ELR (cell line): ENCODE results near the gene EFNB3.

ENCODE experiments used
- DNase-seq: peaks from one replicate; pipeline ENCODE4 v3.0.0-alpha.2; 2015; ENCODE audit warnings: low read depth

Gene EFNB3

DNA sequence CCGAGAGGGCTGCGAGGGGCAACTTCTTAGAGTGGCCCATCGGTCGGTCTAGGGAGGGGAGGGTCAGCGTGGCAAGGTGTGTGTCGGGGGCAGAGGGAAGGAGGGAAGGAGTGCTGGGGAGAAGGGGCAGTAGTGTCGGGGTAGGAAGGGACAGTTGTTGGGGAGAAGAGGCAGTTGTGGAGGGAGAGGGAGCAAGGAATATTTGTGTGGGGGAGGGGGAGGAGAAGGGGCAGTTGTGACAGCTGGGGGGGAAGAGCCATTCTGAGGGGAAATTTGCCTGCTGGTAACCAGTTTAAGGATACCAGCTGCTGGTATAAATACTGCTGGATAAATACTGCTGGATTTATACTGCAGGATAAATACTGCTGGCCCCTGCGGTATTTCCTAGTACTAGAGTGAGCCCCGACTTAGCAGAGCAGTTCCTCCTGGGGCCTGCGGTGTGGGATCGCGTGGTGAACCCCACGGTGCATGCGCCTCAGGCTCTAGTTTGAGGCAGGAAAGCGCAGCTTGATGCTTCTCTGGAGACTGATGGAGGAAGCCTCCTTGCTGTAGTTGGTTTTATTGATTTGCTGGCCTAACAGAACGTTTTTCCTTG, 12.9 kb downstream of the EFNB3 start:
- DNase-seq: no peak

DNA sequence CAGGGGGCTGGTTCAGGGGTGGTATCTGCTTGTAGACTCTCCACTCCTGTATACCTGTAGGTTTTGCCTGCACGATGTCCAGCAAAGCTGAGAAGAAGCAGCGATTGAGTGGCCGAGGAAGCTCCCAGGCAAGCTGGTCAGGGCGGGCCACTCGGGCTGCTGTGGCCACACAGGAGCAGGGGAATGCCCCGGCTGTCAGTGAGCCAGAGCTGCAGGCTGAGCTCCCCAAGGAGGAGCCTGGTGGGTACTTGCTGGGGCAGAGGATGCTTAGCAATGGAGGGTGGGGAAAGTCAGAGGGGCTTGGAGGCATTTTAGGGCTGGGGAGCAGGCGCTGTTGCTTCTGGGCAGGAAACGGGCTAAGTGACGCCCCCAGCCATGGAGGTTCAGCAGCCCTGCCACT, 14.7 kb downstream of the EFNB3 start:
- no peak for DNase-seq

DNA sequence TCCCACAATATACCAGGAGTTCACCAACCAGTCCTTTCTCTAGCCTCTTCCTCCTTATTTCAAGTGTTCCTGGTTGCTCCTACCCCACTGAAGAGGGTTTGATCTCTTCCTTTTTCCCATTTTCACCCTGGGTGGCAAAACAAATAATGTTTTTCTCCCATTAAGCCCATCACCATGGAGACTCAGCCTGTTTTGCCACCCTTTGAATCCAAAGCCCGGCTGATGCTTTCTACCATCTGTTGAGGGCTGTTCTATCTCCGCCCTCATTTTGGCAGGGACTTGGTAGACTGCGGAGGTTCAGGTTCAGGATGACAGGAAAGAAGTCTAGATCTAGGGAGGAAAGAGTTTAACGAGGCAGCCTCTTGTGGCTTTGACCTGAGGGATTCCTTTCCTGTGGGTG, 15.1 kb downstream of the EFNB3 start:
- no peak for DNase-seq

DNA sequence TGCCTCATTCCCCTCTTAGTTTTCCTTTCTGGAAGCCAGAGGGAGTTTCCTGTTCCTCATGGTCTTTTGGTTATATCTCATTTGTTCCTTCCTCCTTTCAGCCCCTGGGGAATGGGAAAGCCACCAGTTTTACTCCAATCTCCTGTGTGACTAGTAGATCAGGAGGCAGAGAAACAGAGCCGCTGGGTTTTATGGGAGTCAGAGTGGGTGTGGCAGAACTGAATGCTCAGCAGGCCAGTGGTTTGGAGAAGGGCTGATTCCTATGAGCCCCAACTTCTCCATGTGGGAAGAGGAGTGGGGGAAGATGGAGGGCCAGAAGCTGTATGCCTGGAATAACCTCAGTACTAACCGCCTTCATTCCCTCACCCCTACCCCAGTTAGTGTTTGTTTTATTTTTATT, 16.6 kb downstream of the EFNB3 start:
- DNase-seq: no peak

DNA sequence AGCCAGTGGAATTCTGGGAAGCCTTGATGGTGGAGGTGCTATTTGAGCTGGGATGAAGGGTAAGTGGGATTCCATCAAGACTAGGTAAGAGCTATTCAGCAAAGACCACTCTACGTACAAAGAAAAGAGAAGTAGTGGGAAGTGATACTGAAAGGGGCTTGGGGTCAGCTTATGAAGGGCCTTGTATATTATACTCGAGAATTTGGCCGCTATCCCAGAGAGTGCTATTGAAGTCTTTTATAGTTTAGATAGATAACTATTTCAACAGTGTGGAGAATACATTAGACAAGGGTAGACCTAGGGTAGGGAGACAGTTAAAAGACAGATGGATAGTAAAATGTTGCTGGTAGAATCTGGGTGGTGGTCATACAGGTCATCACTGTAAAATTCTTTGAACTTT, 22.9 kb downstream of the EFNB3 start:
- no peak for DNase-seq

DNA sequence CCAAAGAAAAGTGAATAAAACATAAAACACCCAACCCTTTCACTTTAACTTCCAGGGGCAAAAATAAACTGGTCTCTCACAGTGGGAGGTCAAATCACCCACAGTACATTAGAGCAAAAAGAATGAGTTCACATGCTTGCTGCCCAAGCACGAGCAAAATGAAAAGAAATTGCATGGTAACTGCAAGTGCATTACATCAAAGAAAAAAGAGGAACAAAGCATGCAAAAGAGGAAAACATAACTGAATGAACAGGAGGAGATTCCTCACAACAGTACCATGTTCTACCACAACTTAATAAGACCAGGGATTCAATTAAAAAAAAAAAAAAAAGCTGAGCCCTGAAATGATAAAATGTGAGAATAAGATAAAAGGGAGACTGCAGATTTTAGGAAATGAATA, 24.8 kb downstream of the EFNB3 start:
- no peak for DNase-seq

DNA sequence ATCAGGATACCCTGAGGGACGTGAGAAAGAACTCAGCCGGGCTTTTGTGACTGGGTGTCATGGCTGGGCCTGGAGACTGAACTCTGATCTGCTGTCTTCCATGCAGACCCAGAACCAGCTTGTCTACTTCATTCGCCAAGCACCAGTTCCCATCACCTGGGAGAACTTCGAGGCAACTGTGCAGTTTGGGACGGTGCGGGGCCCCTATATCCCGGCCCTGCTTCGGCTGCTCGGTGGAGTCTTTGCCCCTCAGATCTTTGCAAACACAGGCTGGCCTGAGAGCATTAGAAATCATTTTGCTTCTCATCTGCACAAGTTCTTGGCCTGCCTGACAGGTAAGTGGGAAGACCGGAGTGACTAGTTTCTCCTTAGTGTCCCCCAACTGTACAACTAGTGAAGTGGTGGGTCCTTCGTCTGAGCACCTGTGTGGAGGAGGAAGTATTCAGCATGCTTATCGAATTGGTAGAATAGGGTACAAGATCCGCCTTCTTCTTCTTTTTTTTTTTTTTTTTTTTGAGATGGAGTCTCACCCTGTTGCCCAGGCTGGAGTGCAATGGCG, 28.1 kb downstream of the EFNB3 start:
- DNase-seq: no peak

DNA sequence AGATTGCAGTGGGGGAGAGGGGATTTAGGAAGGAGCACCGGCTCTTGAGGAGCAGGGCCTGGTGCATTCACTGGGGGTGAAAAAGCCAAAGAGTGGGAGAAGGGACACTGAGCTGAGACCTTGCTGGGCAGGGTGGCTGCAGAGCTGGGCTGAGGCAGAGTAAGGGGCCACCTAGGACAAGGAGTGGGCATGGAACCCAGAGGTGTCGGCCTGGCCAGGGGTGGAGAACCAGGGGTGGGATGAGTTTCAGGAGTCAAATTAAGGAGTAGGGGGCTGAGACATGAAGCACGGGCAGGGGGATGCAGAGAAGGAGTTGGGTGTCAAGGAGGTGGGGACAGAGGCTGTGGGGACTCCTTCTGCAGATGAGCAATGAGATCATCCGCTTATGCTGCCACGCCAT, 32.6 kb downstream of the EFNB3 start:
- no peak for DNase-seq

DNA sequence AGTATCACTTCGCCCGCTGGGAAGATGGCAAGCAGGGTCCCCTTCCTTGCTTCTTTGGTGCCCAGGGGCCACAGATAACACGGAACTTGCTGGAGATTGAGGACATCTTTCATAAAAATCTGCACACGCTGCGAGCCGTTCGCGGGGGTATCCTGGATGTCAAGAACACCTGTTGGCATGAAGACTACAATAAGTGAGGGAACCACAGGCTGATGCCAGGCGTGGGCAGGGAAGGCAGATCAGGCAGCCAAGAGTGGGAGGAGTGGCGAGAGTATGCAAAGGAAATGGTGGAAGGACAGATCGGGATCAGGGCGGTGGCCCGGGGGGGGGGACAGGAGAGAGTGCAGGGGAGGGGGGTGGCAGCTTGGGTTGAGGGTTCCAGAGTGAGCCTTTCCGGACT, 34.7 kb downstream of the EFNB3 start:
- DNase-seq: no peak

DNA sequence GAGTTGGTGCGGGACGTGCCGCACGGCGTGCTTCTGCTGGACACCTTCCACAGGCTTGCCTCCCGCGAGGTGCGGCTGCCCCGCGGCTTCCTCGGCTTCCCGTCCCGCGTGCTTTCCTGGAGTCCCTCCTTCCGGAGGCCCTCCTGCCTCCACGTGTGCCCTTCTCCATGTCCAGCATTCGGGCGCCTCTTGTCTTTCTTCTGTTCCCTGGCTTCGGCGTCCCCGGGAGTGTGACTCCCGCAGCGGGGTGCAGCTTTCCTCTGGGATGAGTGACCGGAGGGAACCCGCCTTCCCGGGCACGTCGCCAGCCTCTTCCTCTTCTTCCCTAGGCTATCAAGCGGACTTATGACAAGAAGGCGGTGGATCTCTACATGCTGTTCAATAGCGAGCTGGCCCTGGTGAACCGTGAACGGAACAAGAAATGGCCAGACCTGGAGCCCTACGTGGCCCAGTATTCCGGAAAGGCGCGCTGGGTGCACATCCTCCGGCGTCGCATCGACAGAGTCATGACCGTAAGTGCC, 35.5 kb downstream of the EFNB3 start:
- DNase-seq: no peak

DNA sequence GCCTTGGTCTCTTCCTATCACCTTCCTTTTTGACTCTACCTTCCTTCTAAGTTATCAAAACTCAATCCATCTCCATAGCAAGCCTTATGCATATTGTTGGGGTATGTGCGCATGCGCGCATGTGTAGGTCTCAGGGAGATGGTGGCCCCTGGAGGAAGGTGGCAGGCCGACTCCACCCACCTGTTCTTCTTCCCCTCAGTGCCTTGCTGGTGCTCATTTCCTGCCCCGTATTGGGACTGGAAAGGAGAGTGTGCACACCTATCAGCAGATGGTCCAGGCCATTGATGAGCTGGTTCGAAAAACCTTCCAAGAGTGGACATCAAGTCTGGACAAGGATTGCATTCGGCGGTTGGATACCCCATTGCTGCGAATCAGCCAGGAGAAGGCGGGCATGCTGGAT, 37.7 kb downstream of the EFNB3 start:
- DNase-seq: no peak

DNA sequence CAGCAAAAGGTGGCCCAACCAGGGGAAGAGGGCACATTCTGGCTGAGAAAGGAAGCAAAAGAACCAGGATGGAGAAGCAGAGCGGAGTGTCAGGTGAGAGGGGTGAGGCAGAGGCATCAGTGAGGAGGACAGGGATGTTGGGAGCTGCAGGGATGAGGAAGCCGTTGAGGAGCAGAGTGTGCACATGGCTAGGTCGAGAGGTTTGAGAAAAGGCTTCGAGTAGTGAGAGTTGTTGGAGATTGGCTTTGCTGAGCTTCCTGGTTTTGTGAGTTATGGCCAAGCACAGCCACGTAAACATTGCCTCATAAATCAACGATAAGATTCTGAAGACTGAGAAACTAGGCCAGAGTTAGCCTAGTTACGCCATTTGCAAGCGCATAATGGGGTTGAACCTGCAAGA, 39.4 kb downstream of the EFNB3 start:
- DNase-seq: no peak

DNA sequence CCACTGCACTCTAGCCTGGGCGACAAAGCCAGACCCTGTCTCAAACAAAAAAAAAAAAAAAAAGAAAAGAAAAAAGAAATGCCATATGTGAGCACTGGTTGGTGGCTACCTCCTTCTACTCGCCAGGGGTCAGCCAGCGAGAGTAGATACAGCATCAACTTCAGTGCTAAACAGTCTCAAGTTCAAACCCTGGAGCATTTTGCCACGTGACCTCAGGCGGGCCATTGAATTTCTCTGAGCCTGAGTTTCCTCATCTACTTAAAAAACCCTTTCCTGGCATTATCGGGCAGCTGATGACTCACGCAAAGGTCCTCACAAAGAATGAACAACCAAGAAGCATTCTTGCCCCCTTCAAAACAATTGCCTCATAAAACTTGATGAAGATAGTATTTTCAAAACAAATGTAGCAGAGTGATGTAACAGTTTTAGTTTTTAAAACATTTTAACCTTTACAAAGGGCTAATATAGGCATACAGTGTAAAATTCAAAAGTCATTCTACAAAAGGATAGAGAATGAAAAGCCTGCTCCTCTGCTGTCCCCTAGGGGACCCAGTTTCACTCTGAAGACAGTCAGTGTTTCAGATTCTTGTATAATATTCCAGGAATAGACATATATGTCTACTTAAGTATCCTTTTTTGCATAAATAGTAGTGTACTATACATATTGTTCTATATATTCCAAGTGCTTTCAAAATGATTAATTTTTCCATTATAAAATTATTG, 40.9 kb downstream of the EFNB3 start:
- DNase-seq: peak; percentile 93

DNA sequence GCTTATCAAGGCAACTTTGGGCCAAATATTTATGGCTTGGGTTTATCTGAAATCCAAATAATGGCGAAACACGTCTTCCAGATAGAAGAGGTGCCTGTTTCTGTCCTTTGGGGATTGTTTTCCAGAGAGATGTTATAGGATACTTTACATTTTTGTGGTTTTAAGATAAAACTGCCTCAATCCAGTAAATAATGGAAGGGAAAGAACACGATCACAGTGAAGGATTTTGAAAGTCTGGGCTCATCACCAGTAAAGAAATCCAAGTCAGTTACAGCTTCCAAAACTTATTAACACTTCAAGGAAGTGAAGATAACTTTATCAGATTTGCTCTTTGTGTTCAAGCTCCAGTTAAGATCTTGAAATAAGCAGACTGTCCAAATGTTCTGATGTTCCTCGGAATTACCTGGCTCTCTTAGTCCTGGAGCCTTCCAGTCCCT, 42.7 kb downstream of the EFNB3 start:
- peak; percentile 45 for DNase-seq

DNA sequence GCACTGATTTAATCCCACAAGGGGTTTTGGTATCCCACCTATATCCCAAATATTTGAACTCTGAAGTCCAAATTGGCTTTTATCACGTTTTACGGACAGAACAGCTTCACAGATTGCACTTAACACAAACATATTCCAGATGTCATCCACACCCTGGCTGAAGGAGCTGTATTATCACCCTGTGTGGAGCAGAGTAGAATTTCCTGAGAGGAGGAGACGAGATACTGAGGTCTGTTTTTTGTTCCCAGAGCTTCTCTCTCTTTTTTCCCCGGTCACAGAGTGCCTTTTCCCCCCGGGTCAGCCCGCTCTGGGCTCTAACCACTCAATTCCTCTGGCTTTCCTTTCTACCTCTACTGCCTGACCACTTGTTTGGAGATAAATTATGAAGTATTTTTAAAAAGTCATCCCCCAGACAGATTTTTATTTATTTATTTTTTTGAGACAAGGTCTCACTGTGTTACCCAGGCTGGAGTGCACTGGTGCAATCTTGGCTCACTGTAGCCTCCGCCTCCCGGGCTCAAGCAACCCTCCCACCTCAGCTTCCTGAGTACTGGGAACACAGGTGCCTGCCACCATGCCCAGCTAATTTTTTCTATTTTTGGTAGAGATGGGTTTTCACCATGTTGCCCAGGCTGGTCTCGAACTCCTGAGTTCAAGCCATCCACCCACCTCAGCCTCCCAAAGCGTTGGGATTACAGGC, 43.2 kb downstream of the EFNB3 start:
- DNase-seq: no peak

DNA sequence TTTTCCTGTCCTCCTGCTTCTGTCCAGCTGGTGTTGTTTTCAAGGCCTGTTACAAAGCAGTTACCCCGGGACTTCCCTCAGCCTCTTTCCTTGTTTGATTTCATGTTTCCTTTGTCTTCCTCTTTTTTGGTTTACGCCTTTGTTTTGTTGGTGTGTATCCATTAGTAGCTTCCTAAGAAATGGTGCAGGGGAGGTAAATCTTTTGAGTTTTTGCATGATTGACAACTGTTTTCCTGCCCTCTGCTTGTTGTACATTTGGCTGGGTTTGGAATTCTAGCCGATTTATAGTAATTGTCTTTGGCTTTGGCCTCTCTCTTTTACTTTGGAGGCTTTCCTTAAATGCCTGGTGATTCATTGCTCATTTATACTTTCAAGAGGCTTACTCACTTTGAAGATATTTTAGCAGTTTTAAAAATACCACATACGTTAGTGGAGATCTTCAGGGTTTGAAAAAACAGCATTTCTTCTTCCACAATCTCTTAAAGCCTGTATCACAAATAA, 45.4 kb downstream of the EFNB3 start:
- DNase-seq: peak; percentile 95

DNA sequence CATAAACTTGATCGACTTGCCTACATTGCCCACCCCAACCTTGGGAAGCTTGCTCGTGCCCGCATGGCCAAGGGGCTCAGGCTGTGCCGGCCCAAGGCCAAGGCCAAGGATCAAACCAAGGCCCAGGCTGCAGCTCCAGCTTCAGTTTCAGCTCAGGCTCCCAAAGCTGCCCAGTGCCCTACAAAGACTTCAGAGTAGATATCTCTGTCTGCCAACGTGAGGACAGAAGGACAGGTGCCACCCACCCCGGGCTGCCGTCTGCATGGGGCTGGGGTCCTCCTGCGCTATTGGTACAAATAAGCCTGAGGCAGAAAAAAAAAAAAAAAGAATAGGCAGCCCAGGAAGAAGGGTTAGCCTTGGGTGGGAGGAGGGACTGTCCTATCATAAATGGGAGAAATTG, 49.7 kb downstream of the EFNB3 start:
- no peak for DNase-seq

DNA sequence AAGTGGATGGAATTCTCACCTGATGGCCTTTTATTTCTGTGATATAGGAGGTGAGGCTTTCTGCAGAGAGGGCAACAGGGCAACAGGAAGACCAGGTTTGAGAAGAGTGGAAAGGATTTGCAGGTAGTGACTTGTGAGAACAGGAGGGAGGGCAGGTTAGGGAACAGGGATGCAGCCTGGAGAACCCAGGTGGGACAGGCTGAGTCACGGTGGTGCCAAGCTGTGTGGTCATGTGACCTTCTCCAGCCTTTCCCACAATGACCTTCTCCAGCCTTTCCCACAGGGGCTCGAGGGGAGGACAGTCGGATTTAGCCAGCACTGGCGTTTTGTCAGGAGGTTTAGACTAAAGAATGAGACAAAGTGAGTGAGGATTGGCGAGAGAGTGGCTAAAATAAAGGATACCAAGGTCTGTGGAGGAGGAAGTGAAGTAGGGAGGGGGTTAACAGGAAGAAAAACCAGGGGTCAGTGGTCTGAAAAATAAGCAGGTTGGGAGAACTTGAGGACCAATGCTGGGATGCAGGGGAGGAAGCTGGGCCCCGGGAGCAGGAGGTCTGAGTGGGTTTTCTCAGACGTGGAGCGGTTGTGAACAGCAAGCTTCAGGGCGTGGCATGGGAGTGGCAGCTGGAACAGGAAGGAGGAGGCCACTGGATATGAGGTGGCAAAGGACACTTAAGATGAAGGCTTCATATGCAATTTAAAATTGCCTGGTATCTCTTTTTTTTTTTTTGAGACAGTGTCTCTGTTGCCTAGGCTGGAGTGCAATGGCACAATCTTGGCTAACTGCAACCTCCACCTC, 50.3 kb downstream of the EFNB3 start:
- no peak for DNase-seq

DNA sequence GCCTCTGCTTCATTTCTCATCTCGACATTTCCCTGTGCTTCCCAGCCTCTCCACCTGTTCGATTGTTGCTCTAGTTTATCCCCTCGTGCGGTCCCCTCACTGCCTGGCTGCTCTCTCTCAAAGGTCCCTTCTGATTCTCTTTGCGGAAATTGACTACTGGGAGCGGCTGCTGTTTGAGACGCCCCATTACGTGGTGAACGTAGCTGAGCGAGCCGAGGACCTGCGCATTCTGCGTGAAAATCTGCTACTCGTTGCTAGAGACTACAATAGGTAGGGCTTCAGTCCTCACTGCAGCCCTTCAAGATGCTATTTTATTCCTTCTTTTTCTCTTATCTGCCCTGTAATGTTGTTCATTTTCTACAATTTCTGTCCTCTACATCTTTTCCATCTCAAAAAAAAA, 52.0 kb downstream of the EFNB3 start:
- DNase-seq: no peak
